H1 (cell line): ENCODE data around the gene PPME1.

Experiments used
- EZH2 ChIP-seq: fragments of 200-600 bp; sonication (generic); IDR thresholded peaks from 2 replicates; pipeline ENCODE4 v1.7.1; 2012; ENCODE audit warnings: low read depth, mild to moderate bottlenecking, moderate library complexity, low read length, inconsistent platforms; ENCODE audit not compliant: severe bottlenecking
- NRF1 ChIP-seq: IDR thresholded peaks from 2 replicates; pipeline ENCODE4 v1.6.1; 2011; ENCODE audit warnings: mild to moderate bottlenecking, low read depth, low read length, improper control_type of control experiment
- POLR2A ChIP-seq, 2 experiments: IDR thresholded peaks; 1 replicate in 1 of 2; 2 replicates in 1 of 2; pipeline ENCODE4 v1.6.1; 2011; ENCODE audit warnings: low read depth in 2 of 2, low read length in 2 of 2, mild to moderate bottlenecking in 2 of 2; ENCODE audit errors: control extremely low read depth in 1 of 2
- RAD21 ChIP-seq, 2 experiments: IDR thresholded peaks in 1 of 2; conservative IDR thresholded peaks in 1 of 2; 2 replicates each; pipeline ENCODE4 v1.6.1; 2011; ENCODE audit warnings: low read depth in 2 of 2, low read length in 2 of 2, improper control_type of control experiment in 1 of 2, inconsistent platforms in 1 of 2, mild to moderate bottlenecking in 1 of 2, moderate library complexity in 1 of 2
- TF ChIP-seq, protein P1 (sequence below): IDR thresholded peaks from 2 replicates; pipeline ENCODE4 v1.6.1; 2012; ENCODE audit warnings: inconsistent platforms
- TF ChIP-seq, protein P2 (sequence below), 3 experiments: IDR thresholded peaks; 1 replicate in 2 of 3; 2 replicates in 1 of 3; pipeline versions ENCODE4 v1.5.1 to v1.6.1; 2011; ENCODE audit warnings: low read length in 3 of 3, mild to moderate bottlenecking in 3 of 3, inconsistent platforms in 2 of 3, low read depth in 1 of 3, moderate library complexity in 1 of 3; ENCODE audit not compliant: insufficient read depth in 1 of 3; ENCODE audit errors: control extremely low read depth in 1 of 3

GRCh38 chr11:74248469-74248868, 77.4 kb downstream of the PPME1 start:
- TF ChIP-seq, protein P1, sequence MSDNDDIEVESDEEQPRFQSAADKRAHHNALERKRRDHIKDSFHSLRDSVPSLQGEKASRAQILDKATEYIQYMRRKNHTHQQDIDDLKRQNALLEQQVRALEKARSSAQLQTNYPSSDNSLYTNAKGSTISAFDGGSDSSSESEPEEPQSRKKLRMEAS: no peak
- TF ChIP-seq, protein P2, sequence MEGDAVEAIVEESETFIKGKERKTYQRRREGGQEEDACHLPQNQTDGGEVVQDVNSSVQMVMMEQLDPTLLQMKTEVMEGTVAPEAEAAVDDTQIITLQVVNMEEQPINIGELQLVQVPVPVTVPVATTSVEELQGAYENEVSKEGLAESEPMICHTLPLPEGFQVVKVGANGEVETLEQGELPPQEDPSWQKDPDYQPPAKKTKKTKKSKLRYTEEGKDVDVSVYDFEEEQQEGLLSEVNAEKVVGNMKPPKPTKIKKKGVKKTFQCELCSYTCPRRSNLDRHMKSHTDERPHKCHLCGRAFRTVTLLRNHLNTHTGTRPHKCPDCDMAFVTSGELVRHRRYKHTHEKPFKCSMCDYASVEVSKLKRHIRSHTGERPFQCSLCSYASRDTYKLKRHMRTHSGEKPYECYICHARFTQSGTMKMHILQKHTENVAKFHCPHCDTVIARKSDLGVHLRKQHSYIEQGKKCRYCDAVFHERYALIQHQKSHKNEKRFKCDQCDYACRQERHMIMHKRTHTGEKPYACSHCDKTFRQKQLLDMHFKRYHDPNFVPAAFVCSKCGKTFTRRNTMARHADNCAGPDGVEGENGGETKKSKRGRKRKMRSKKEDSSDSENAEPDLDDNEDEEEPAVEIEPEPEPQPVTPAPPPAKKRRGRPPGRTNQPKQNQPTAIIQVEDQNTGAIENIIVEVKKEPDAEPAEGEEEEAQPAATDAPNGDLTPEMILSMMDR (IDR thresholded peaks at IDR 0.05; ENCODE audit: control extremely low read depth in 1 of 3, insufficient read depth in 1 of 3, low read depth in 1 of 3, low read length in 3 of 3): no peak
- TF ChIP-seq RAD21 (IDR thresholded peaks at IDR 0.05 in 1 of 2, conservative IDR thresholded peaks at IDR 0.05 in 1 of 2; ENCODE audit: low read depth in 2 of 2, low read length in 2 of 2) (no peak), NRF1 (no peak), POLR2A (IDR thresholded peaks at IDR 0.05; ENCODE audit: control extremely low read depth in 1 of 2, low read depth in 2 of 2, low read length in 2 of 2) (no peak), EZH2 (no peak)
